Mesothelial cell of epicardium (in vitro differentiated cells): ENCODE measurements around the gene NAXD. TPM values are rescaled to one million over a fixed set of nuclear protein-coding genes. Genes with fewer than 3 reads are reported as not detected.

Experiments
- DNase-seq, 2 experiments: peaks; one replicate each; pipeline ENCODE4 v3.0.0; 2021; ENCODE audit warnings: low spot score in 2 of 2; ENCODE audit not compliant: unreplicated experiment in 2 of 2
- H3K27ac Mint-ChIP-seq: 2 replicates; pipeline ENCODE4 v1.8.0; 2021; ENCODE audit warnings: mixed read lengths
- H3K27me3 Mint-ChIP-seq: 2 replicates; pipeline ENCODE4 v1.8.0; 2021; ENCODE audit warnings: low read depth, mixed read lengths
- H3K36me3 Mint-ChIP-seq: 2 replicates; pipeline ENCODE4 v1.8.0; 2021; ENCODE audit warnings: mixed read lengths
- H3K4me1 Mint-ChIP-seq: 2 replicates; pipeline ENCODE4 v1.8.0; 2021; ENCODE audit warnings: mixed read lengths
- H3K4me3 Mint-ChIP-seq: 2 replicates; pipeline ENCODE4 v1.8.0; 2021; ENCODE audit warnings: mild to moderate bottlenecking, moderate library complexity, mixed read lengths
- H3K9me3 Mint-ChIP-seq: 2 replicates; pipeline ENCODE4 v1.8.0; 2021; ENCODE audit warnings: mixed read lengths
- CTCF ChIP-seq: fragments of 200-600 bp; sonication (generic); IDR thresholded peaks from one replicate; pipeline ENCODE4 v1.5.0; 2021; ENCODE audit warnings: antibody characterized with exemption; ENCODE audit not compliant: unreplicated experiment
- total RNA-seq: library from RNA; stranded (reverse); gene quantifications from 3 replicates; pipeline ENCODE4 v1.2.1, GENCODE V29; 2021

Gene NAXD
- total RNA-seq, 1 donor from 2014 or later = 40.8 TPM

- no peak for TF ChIP-seq CTCF
- DNase-seq = no peak
- no peaks in the 10 kb centered on the region for H3K27me3 Mint-ChIP-seq
- H3K36me3 Mint-ChIP-seq = peaks cover 29% of the 10 kb centered on the region
- H3K9me3 Mint-ChIP-seq = no peaks in the 10 kb centered on the region
- no peak overlapping the region for H3K4me3 Mint-ChIP-seq
- H3K27ac Mint-ChIP-seq = no peak overlapping the region
- no peaks in the 10 kb centered on the region for H3K4me1 Mint-ChIP-seq
Measured at GRCh38 chr13:110683921-110684320, 68.6 kb downstream of the NAXD start.

GRCh38 chr13:110684388-110685056 lies 69.2 kb downstream of the NAXD start:
- Mint-ChIP-seq H3K36me3 (peaks cover 27% of the 10 kb centered on the region), H3K9me3 (no peaks in the 10 kb centered on the region), H3K4me3 (no peak overlapping the region), H3K27me3 (no peaks in the 10 kb centered on the region), H3K4me1 (no peaks in the 10 kb centered on the region), H3K27ac (no peak overlapping the region)
- no peak for DNase-seq
- no peak for TF ChIP-seq CTCF

- no peaks in the 10 kb centered on the region for H3K9me3 Mint-ChIP-seq
- no peak overlapping the region for H3K4me3 Mint-ChIP-seq
- H3K27ac Mint-ChIP-seq = no peak overlapping the region
- peaks cover 22% of the 10 kb centered on the region for H3K36me3 Mint-ChIP-seq
- TF ChIP-seq CTCF = no peak
- no peaks in the 10 kb centered on the region for H3K4me1 Mint-ChIP-seq
- H3K27me3 Mint-ChIP-seq = no peaks in the 10 kb centered on the region
- no peak for DNase-seq
Measured at GRCh38 chr13:110685305-110686020, 70.1 kb downstream of the NAXD start.

- Mint-ChIP-seq H3K9me3 (no peaks in the 10 kb centered on the region), H3K27ac (no peak overlapping the region), H3K36me3 (peaks cover 15% of the 10 kb centered on the region), H3K4me3 (no peak overlapping the region), H3K27me3 (no peaks in the 10 kb centered on the region), H3K4me1 (no peaks in the 10 kb centered on the region)
- no peak for TF ChIP-seq CTCF
- no peak for DNase-seq
Measured at GRCh38 chr13:110687736-110688135, 72.4 kb downstream of the NAXD start.

GRCh38 chr13:110689041-110689440 lies 73.7 kb downstream of the NAXD start:
- H3K27ac Mint-ChIP-seq = no peak overlapping the region
- H3K4me3 Mint-ChIP-seq = no peak overlapping the region
- no peaks in the 10 kb centered on the region for H3K27me3 Mint-ChIP-seq
- DNase-seq = no peak
- H3K9me3 Mint-ChIP-seq = no peaks in the 10 kb centered on the region
- no peaks in the 10 kb centered on the region for H3K4me1 Mint-ChIP-seq
- no peak for TF ChIP-seq CTCF
- peaks cover 19% of the 10 kb centered on the region for H3K36me3 Mint-ChIP-seq

Other genes with a start within 250 kb of the NAXD start
- 8.9 to 10.2 TPM (median 9.6 TPM) in 3 replicates for gene RAB20, start 53.8 kb upstream of the NAXD start, total RNA-seq
- gene CARS2, start 90.6 kb downstream of the NAXD start, total RNA-seq = 84.4 to 89.1 TPM (median 87.6 TPM) in 3 replicates
- 19.1 to 21.0 TPM (median 19.2 TPM) in 3 replicates for gene ING1, start 98.2 kb downstream of the NAXD start, total RNA-seq